Omental fat pad (tissue), 4 donors: ENCODE measurements around the gene CABP2. TPM values are rescaled to one million over a fixed set of nuclear protein-coding genes. Genes with fewer than 3 reads are reported as not detected.

ENCODE experiments used
- ATAC-seq: fragments of 150-250 bp; one replicate; pipeline ENCODE4 v1.9.1; 2016; ENCODE audit warnings: mild to moderate bottlenecking, moderate library complexity; ENCODE audit not compliant: low FRiP score
- DNase-seq: peaks from one replicate; pipeline ENCODE4 v3.0.0-alpha.2; 2019; ENCODE audit warnings: low spot score
- total RNA-seq, 4 donors: library from RNA; depleted of rRNA; stranded (reverse); fragments of >200 nt; gene quantifications; one replicate each; pipeline ENCODE4 v1.1.0, GENCODE V29; 2016
- TF ChIP-seq, protein P1 (sequence below), 3 donors: fragments of 450-650 bp; IDR thresholded peaks; one replicate each; pipeline ENCODE4 v1.5.1; 2016 to 2017; ENCODE audit warnings: antibody characterized with exemption in 3 of 3, mild to moderate bottlenecking in 3 of 3, moderate library complexity in 2 of 3

CABP2 gene
- total RNA-seq, 4 donors from 2014 or later, result not detected

DNA sequence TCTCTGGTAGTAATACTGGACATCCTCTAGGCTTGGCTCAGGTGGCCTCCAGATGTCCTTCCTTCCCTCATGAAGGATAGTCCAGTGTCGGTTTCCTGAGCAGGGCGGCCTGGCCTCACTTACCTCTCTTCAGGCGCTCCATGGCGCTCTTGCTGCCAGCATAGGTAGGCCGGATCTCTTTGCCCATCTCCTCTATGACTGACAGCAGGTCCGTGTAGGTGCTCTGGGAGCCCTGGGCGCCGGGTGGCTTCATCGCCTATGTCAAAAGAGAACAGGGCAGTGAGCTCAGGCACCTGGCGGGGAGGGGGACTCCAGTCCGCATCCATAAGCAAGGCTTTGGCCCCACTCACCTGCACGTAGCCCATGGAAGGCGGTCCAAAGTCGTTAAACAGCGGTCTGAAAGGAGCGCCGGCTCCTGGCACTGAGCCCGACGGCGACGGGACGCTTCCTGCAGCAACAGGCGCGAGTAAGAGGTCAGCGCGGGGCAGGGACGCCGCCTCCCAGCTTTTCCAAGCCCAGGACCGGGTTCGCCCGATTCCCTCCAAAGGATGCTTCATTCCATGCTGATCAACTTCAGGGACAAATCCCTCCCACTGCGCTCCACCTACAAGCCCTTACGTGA, 15.9 kb downstream of the CABP2 start:
- TF ChIP-seq, protein P1, sequence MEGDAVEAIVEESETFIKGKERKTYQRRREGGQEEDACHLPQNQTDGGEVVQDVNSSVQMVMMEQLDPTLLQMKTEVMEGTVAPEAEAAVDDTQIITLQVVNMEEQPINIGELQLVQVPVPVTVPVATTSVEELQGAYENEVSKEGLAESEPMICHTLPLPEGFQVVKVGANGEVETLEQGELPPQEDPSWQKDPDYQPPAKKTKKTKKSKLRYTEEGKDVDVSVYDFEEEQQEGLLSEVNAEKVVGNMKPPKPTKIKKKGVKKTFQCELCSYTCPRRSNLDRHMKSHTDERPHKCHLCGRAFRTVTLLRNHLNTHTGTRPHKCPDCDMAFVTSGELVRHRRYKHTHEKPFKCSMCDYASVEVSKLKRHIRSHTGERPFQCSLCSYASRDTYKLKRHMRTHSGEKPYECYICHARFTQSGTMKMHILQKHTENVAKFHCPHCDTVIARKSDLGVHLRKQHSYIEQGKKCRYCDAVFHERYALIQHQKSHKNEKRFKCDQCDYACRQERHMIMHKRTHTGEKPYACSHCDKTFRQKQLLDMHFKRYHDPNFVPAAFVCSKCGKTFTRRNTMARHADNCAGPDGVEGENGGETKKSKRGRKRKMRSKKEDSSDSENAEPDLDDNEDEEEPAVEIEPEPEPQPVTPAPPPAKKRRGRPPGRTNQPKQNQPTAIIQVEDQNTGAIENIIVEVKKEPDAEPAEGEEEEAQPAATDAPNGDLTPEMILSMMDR (IDR thresholded peaks at IDR 0.05), result no peak
- peak; percentile 1 for ATAC-seq
- no peak for DNase-seq

DNA sequence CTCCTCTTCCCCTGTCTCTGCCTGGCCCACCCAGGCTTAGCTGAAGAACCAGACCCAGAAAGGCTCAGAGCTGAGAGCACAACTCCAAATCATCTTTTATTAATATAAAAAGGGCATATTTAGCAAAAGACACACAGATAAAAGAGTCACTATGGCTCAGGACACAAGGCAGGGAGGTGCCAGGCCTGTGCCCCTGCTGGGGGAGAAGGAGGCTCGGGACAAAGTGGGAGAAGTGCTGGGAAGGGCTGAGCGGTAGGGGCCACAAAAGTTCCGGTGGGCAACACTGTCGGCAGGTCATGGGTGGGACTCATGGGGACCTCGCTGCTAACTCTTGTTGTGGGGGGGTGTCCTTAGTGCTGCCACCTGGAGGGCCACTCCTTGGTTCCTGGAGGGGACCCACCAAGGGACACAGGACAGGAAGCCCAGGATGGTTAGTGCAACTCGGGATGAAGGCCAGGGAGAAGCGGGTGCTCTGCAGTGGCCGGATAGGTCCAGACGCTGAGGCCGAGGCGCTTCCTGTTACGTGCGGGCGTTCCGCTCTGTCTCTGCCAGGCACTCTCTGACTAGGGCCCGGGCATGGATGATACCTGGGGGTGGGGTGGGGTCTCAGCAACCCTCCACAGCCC, 16.7 kb downstream of the CABP2 start:
- DNase-seq, result no peak
- ATAC-seq, result no peak
- TF ChIP-seq, protein P1 (IDR thresholded peaks at IDR 0.05), result no peak

DNA sequence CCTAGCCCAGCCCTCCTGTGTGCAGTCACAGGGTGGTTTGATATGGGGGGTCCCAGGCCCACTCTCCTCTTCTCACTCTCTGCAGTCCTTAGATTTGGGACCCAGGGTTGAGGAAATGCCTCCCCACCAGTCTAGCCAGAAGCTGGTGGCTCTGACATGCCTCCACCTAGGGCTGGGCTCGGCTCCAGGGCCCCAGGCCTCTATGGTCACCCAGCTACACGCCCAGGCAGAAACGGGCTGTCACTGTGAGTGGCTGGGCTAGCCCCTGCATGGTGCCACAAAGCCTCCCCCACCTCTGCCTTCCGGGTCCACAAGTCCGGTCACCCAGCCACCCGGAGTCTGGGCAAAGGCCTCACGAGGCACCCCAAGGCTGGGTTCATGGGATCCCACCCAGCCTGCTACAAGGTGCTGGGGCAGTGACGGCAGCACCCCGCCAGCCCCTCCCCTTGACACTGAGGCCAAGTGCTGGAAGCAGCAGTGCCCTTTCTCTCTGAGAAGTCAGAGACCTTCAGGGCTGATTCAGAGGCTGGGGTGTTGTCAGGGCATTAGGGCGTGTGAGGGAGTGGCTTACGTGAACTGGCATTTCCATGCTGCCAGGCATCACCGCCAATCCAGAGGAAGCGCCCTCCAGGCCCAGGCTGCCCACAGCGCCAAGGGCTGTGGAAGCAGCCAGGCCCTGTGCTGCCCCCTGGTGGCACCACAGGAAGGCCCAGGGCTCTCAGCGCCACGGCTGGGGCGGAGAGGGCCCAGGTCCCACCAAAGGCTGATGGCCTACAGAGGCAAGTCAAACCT, 17.4 kb downstream of the CABP2 start:
- TF ChIP-seq, protein P1 (IDR thresholded peaks at IDR 0.05), result peak in 2 of 3 donors; percentile 78 to 84
- DNase-seq (peak; percentile 75), ATAC-seq (peak; percentile 69)

DNA sequence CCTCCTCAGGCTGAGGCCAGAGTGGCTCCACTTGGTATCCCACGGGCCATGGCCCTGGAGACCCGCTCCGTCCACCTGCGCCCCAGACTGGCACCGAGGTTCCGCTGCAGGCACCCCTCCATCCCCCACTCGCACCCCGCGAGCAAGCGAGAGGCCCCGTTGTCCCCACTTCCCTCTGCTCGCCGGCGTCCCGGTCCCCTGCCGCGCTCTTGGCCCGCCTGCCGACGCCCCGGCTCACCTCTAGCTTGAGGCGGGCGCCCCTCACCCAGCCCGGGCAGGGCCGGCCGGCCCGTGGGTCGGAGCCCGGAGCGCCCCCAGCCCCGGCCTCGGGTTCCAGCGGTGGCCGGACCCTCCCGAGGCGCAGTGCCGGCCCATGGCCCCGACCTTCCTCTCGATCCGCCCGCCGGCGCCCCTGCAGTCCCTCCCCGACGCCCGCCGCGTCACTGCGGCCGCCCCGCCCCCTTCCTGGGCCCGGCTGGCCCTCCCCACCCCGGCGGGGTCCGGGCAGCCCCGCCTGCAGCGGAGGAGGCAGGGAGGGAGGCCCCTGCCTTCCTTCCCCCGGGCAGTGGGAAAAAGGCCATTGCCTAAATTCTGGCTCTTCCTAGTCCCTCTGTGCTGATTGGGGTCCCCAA, 18.2 kb downstream of the CABP2 start, which contains the start of gene PITPNM1:
PITPNM1 (minus strand) TSS at position 414 of the 632 bp plus-strand sequence. CDS start 1,183 bp downstream, outside the sequence.
- DNase-seq (no peak), ATAC-seq (peak; percentile 24)

DNA sequence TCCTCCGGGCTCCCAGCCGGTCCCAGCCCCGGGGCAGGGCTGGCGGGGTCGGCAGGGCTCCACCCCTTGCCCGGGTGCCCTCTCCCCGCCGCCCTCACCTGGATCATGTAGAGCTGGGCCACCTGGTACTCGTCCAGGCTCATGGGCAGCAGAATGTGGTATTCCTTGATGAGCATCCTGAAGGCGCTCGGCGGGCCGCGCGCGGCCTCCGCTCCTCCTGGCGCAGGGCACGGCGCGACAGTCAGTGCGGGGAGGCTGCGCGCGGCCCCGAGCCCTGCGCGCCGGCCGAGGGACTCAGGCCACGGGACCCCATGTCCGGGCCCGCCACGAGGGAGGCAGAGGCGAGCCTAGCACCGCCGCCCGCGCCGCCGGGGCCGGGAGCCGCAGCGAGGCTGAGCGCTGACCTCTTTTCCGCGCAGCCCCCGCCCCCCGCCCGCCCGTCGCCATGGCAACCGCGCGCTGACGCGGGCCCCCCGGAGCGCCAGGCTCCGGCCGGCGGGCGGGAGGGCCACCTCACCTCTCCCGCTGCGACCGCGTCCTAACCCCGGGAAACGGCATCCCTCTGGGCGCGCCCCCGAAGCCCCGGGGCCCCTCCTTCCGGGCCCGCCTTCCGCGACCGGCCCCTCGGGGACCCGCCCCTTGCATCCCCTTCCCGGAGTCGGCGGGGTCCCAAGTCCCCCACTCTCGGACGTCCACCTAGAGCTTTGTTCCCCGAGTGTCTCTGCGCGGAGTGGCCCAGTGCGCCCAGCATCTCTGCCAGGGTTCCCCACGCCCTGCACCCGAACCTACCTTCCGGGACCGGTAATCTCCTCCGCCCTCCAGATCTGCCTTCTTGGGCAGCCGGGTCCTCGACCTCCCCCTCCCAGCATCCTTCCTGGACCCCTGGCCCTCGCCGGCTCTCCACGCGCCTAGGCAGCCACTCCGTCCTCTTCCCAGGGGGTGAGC, 19.0 kb downstream of the CABP2 start:
- DNase-seq (no peak), ATAC-seq (no peak)
- TF ChIP-seq, protein P1 (IDR thresholded peaks at IDR 0.05), result no peak

More for the DNA sequence above, 18.2 kb downstream of the CABP2 start, which contains the start of gene PITPNM1:
- TF ChIP-seq, protein P1 (IDR thresholded peaks at IDR 0.05), result no peak
